ENCODE results near the gene MAPK9.

The MAPK9 gene

DNA sequence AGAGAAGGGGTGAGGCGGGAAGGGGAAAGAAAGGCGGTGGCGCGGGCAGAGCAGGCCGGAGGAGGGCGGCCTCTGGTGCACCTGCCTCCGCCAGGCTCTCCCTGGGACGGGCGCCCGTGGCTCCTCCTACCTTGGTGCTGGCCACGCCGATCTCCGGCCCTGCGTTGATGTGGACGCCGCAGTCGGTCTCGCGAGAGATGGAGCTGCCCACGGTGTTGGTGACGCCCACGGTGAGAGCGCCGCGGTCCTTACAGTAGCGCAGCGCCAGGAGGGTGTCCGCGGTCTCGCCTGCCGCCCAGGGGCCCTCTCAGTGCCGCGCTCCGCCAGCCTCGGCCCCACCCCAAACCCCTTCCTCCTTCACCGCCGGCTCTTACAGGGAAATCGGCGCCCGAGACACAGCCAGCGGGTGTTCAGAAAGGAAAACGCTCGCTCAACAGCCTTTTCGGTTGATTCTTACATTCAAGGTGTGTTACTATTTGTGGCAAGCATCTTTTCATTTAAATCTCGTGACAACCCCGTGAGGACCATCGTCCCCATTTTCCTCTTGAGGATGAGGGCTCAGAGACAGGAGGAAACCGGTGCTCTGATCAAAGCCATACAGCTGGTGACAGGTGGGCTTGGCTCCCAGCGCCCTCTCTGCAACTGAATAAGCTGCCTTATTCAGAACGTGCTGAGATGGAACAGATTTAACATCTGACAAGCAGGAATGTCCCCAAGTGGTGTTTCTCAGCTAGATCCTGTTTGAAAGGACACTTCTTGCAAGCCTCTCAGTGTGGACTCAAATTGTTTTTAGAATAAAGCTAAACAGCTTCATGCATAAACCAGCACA is 22.0 kb upstream of the MAPK9 start:
- H3K36me3 ChIP-seq (ENCODE audit: low read length): no peaks in the 10 kb centered on the region

DNA sequence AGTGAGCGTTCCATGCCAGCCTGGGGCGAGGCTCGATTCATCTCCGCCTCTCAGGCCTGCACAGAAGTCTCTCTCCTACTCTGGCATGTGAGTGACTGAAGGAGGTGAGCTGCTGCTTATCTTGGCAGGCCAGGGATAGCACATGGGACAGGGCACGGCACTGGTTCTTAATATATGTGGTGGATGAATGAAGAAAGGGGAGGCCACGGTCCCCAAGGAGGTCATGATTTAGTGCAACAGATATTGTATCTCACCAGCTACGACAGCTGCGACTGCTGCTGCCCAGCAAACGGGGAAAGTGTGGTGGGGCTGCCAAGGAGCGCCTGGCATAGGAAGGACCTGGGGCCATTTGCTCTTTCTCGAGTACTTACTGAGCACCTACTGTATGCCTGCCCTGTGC is 19.3 kb upstream of the MAPK9 start:
- Histone ChIP-seq H3K9me2 (replicated peaks; ENCODE audit: insufficient read depth, low read length) (no peaks in the 10 kb centered on the region), H3F3A (ENCODE audit: insufficient read depth) (no peaks in the 10 kb centered on the region), H3K4me2 (ENCODE audit: low read depth, low read length, poor library complexity, severe bottlenecking) (no peak overlapping the region), H3K4me3 (ENCODE audit: insufficient read depth, low read length, poor library complexity, severe bottlenecking) (no peak overlapping the region), H3K27ac (ENCODE audit: low read depth, low read length) (no peak overlapping the region), H2AFZ (ENCODE audit: low read depth, low read length, severe bottlenecking) (no peak overlapping the region), H3K36me3 (ENCODE audit: low read length) (no peaks in the 10 kb centered on the region), H3K79me2 (ENCODE audit: insufficient read depth, low read length) (no peaks in the 10 kb centered on the region), H4K20me1 (ENCODE audit: low read depth, low read length) (no peaks in the 10 kb centered on the region), H3K9ac (ENCODE audit: low read length) (no peak overlapping the region), H3K9me3 (ENCODE audit: insufficient read depth, low read length) (no peaks in the 10 kb centered on the region), H3K27me3 (ENCODE audit: low read length) (no peaks in the 10 kb centered on the region)
- no peak for TF ChIP-seq EZH2phosphoT487 (conservative IDR thresholded peaks at IDR 0.05; ENCODE audit: low read length)
- no peak for TF ChIP-seq CTCF (IDR thresholded peaks at IDR 0.05; ENCODE audit: insufficient read depth, low read length, poor library complexity, severe bottlenecking)

More for the DNA sequence above, 22.0 kb upstream of the MAPK9 start:
- H3K27me3 ChIP-seq (ENCODE audit: low read length): no peaks in the 10 kb centered on the region
- no peak for TF ChIP-seq CTCF (IDR thresholded peaks at IDR 0.05; ENCODE audit: insufficient read depth, low read length, poor library complexity, severe bottlenecking)
- no peak for TF ChIP-seq EZH2phosphoT487 (conservative IDR thresholded peaks at IDR 0.05; ENCODE audit: low read length)
- H3K27ac ChIP-seq (ENCODE audit: low read depth, low read length): no peak overlapping the region
- no peaks in the 10 kb centered on the region for H3K79me2 ChIP-seq (ENCODE audit: insufficient read depth, low read length)
- peak overlapping the region; percentile 34 for H2AFZ ChIP-seq (ENCODE audit: low read depth, low read length, severe bottlenecking)
- peak overlapping the region; percentile 46 for H3K4me2 ChIP-seq (ENCODE audit: low read depth, low read length, poor library complexity, severe bottlenecking)
- no peaks in the 10 kb centered on the region for H4K20me1 ChIP-seq (ENCODE audit: low read depth, low read length)
- H3K9me3 ChIP-seq (ENCODE audit: insufficient read depth, low read length): no peaks in the 10 kb centered on the region
- H3K9me2 ChIP-seq (replicated peaks; ENCODE audit: insufficient read depth, low read length): no peaks in the 10 kb centered on the region
- H3K4me3 ChIP-seq (ENCODE audit: insufficient read depth, low read length, poor library complexity, severe bottlenecking): peak overlapping the region; percentile 37
- peak overlapping the region; percentile 11; the same call in 1 of the 2 replicates for H3K9ac ChIP-seq (ENCODE audit: low read length)
- no peaks in the 10 kb centered on the region for H3F3A ChIP-seq (ENCODE audit: insufficient read depth)

GRCh38 chr5:180306796-180307195 is 14.9 kb upstream of the MAPK9 start:
- Histone ChIP-seq H3K27ac (ENCODE audit: low read depth, low read length) (no peak overlapping the region), H3K79me2 (ENCODE audit: insufficient read depth, low read length) (no peaks in the 10 kb centered on the region), H3K36me3 (ENCODE audit: low read length) (no peaks in the 10 kb centered on the region), H3K9me2 (replicated peaks; ENCODE audit: insufficient read depth, low read length) (no peaks in the 10 kb centered on the region), H3F3A (ENCODE audit: insufficient read depth) (no peaks in the 10 kb centered on the region), H3K9ac (ENCODE audit: low read length) (no peak overlapping the region), H3K4me2 (ENCODE audit: low read depth, low read length, poor library complexity, severe bottlenecking) (no peak overlapping the region), H3K27me3 (ENCODE audit: low read length) (no peaks in the 10 kb centered on the region), H2AFZ (ENCODE audit: low read depth, low read length, severe bottlenecking) (no peak overlapping the region), H3K9me3 (ENCODE audit: insufficient read depth, low read length) (no peaks in the 10 kb centered on the region), H4K20me1 (ENCODE audit: low read depth, low read length) (no peaks in the 10 kb centered on the region), H3K4me3 (ENCODE audit: insufficient read depth, low read length, poor library complexity, severe bottlenecking) (no peak overlapping the region)
- TF ChIP-seq CTCF (IDR thresholded peaks at IDR 0.05; ENCODE audit: insufficient read depth, low read length, poor library complexity, severe bottlenecking) (no peak), EZH2phosphoT487 (conservative IDR thresholded peaks at IDR 0.05; ENCODE audit: low read length) (no peak)

All from SU-DHL-6 (cell line).